Muscle layer of colon (tissue), 2 donors: ENCODE measurements around the gene HS3ST4.
"Not testable (repeated sequence)": the region's sequence is repeated elsewhere in the genome, so short reads cannot be mapped to it uniquely, and the experiment has no call there.

ENCODE experiments used
- H3K27ac ChIP-seq: one replicate; pipeline ENCODE4 v1.7.0; 2013; ENCODE audit warnings: low read depth, mild to moderate bottlenecking, low read length, moderate library complexity
- H3K27me3 ChIP-seq, 2 donors: one replicate each; pipeline ENCODE4 v1.7.0; 2013; ENCODE audit warnings: low read length in 2 of 2, mild to moderate bottlenecking in 2 of 2; ENCODE audit not compliant: insufficient read depth in 2 of 2, control insufficient read depth in 1 of 2
- H3K36me3 ChIP-seq: one replicate; pipeline ENCODE4 v1.7.0; 2013; ENCODE audit warnings: mild to moderate bottlenecking, low read length; ENCODE audit not compliant: insufficient read depth
- H3K4me1 ChIP-seq: one replicate; pipeline ENCODE4 v1.7.0; 2013; ENCODE audit warnings: mild to moderate bottlenecking, low read length; ENCODE audit not compliant: insufficient read depth
- H3K4me3 ChIP-seq, 2 donors: one replicate each; pipeline ENCODE4 v1.7.0; 2013; ENCODE audit warnings: low read length in 2 of 2, low read depth in 1 of 2, mild to moderate bottlenecking in 1 of 2, moderate library complexity in 1 of 2
- H3K9ac ChIP-seq: one replicate; pipeline ENCODE4 v1.7.0; 2013; ENCODE audit warnings: low read length
- H3K9me3 ChIP-seq: one replicate; pipeline ENCODE4 v1.7.0; 2013; ENCODE audit warnings: mild to moderate bottlenecking, low read length
- donor health status: abdominal sarcoma.
- donor health status: Adenocarcinoma of cecum.

Gene HS3ST4

GRCh38 chr16:26053889-26054288, 362.1 kb downstream of the HS3ST4 start:
- Histone ChIP-seq H3K9me3 (no peaks in the 10 kb centered on the region), H3K9ac (no peak overlapping the region), H3K27me3 (no peaks in the 10 kb centered on the region)

GRCh38 chr16:26058326-26058725, 366.6 kb downstream of the HS3ST4 start:
- no peak overlapping the region for H3K9ac ChIP-seq
- no peaks in the 10 kb centered on the region for H3K27me3 ChIP-seq
- H3K4me1 ChIP-seq = no peaks in the 10 kb centered on the region
- no peaks in the 10 kb centered on the region for H3K36me3 ChIP-seq
- no peaks in the 10 kb centered on the region for H3K9me3 ChIP-seq
- no peak overlapping the region for H3K27ac ChIP-seq
- no peak overlapping the region for H3K4me3 ChIP-seq

More at GRCh38 chr16:26053889-26054288, 362.1 kb downstream of the HS3ST4 start:
- H3K27ac ChIP-seq = no peak overlapping the region
- no peaks in the 10 kb centered on the region for H3K4me1 ChIP-seq
- no peaks in the 10 kb centered on the region for H3K36me3 ChIP-seq
- H3K4me3 ChIP-seq = no peak overlapping the region

DNA sequence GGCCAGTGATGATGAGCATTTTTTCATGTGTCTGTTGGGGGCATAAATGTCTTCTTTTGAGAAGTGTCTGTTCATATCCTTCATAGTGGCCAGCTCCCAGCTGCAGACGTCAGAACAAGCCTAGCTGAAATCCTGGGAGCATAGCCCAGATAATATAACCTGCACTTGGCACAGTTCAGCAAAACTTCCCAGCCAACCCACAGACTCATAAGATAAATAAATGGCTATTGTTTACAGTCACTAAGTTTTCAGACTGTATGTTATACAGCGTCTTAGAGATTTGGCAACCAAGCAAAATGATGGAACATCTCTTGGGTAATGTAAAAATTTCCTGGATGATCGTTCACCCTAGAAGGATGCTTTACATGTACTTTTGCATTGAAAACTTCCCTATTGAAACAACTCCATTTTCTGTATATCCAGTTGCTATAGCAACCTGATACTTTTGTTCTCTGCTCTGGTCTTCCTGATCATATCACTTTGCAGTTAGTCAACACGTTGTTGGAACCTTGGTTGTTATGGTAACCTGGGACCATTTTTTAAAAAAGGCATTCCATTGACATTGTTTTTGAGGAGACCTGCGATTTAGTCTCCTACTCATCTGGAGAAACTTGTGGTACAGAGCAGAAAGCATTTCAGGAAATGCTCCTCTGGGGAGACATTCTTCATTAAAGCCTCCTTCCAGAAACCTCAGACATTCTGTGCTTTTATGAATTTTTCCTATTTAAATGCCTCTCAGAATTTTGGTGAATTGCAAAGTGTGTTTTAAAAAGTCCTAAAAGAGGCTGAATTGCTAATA, 378.7 kb downstream of the HS3ST4 start:
- H3K9ac ChIP-seq = no peak overlapping the region
- H3K36me3 ChIP-seq = no peaks in the 10 kb centered on the region
- H3K4me1 ChIP-seq = peaks cover 5% of the 10 kb centered on the region
- no peak overlapping the region for H3K4me3 ChIP-seq
- no peaks in the 10 kb centered on the region for H3K27me3 ChIP-seq
- H3K9me3 ChIP-seq = no peaks in the 10 kb centered on the region
- H3K27ac ChIP-seq = no peak overlapping the region

DNA sequence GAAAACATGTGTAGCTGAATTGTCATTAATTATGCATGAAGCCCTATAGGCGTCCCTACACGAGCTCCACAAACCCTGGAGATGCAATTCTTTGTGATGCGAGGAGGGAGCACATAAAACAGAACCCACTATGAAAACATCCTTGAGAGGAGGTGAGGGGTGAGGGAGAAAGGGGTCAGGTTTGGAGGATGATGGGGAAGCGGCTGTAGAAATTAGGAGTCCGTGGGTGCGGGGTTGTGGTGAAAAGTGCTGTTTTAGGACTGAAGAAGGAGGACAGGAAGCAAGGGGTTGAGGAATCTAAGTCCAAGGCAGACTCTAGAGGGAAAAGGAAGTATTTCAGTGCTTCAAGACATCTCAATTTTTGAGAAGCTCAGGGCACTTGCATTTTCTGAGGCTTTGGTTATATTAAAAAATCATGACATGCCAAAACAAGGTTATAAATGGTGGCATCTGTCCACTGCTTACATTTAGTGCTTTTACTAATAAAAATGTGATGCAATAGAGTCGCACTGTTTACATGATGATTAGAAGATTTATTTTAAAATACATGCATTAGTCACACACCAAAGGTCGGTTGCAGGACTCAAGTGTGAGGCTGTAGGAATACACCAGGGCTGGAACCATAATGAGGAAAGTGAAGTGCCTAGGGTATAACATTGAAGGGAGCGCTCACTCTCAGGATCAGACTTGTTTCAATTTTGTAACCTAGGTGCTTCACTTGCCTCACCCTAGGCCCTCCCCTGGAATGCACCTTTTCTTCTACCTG, 379.5 kb downstream of the HS3ST4 start:
- Histone ChIP-seq H3K9me3 (no peaks in the 10 kb centered on the region), H3K4me3 (no peak overlapping the region), H3K36me3 (no peaks in the 10 kb centered on the region), H3K9ac (no peak overlapping the region), H3K4me1 (peaks cover 5% of the 10 kb centered on the region), H3K27me3 (no peaks in the 10 kb centered on the region), H3K27ac (no peak overlapping the region)

DNA sequence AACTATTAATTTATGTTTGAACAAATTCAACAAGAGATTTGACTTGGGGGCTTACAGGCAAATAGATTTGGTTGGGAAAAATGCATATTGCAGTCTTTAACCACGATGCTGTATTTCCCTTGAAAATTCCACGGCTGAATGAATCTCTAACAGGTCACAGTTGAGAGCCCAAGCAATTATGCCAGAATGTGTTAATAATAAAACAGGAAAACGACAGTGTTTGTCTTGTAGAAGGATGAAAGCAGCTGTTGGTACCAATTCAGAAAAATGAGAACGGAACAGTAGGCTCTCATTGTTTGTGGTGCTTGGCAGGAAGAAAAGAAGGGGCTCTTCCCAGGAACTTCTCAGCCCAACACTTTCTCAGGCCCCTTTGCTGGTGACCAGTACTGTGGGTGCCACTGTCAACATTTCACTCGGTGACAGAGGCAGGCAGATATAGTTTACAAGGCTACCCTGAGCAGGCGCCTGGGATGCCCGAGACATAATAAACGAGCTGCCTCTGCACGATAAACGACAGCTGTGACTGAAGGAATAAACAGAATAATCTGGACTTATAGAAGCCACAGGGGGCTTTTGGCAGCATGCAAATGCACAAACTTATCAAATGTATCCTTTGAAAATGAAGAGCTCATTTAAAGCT, 387.1 kb downstream of the HS3ST4 start:
- no peak overlapping the region for H3K9ac ChIP-seq
- no peaks in the 10 kb centered on the region for H3K36me3 ChIP-seq
- no peak overlapping the region for H3K27ac ChIP-seq
- H3K9me3 ChIP-seq = no peaks in the 10 kb centered on the region
- no peak overlapping the region for H3K4me3 ChIP-seq
- no peaks in the 10 kb centered on the region for H3K27me3 ChIP-seq
- no peaks in the 10 kb centered on the region for H3K4me1 ChIP-seq

GRCh38 chr16:26087091-26087490, 395.3 kb downstream of the HS3ST4 start:
- H3K27ac ChIP-seq = no peak overlapping the region
- H3K4me3 ChIP-seq = no peak overlapping the region
- no peaks in the 10 kb centered on the region for H3K27me3 ChIP-seq
- H3K9ac ChIP-seq = no peak overlapping the region
- no peaks in the 10 kb centered on the region for H3K36me3 ChIP-seq
- H3K4me1 ChIP-seq = no peaks in the 10 kb centered on the region
- no peaks in the 10 kb centered on the region for H3K9me3 ChIP-seq

DNA sequence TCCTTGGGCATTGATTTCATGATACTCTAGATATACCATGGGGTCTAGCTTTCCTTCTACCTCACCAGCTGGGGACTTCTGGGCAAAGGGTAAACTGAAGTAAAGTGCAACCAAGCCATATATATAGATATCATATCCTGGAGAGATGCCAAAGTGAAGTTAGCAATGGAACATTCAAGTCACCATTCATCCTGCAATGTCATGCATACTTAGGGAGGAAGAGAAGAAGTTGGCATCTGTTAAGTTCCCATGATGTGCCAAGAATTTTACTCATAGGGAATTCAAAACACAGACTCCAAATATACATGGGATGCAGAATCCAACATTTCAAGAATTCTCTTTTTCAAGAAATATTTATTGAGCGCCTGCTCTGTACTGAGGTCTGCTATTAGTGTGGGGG, 399.8 kb downstream of the HS3ST4 start:
- H3K27ac ChIP-seq = no peak overlapping the region
- no peaks in the 10 kb centered on the region for H3K36me3 ChIP-seq
- H3K9me3 ChIP-seq = no peaks in the 10 kb centered on the region
- H3K27me3 ChIP-seq = no peaks in the 10 kb centered on the region
- H3K9ac ChIP-seq = no peak overlapping the region
- no peaks in the 10 kb centered on the region for H3K4me1 ChIP-seq
- no peak overlapping the region for H3K4me3 ChIP-seq

DNA sequence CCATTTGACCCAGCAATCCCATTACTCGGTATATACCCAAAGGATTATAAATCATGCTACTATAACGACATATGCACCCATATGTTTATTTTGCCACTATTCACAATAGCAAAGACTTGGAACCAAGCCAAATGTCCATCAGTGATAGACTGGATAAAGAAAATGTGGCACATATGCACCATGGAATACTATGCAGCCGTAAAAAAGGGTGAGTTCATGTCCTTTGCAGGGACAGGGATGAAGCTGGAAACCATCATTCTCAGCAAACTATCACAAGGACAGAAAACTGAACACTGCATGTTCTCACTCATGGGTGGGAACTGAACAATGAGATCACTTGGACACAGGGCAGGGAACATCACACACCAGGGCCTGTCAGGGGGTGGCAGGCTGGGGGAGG, 406.4 kb downstream of the HS3ST4 start:
- not testable (repeated sequence) for H3K27me3 ChIP-seq, H3K9me3 ChIP-seq, H3K27ac ChIP-seq, H3K9ac ChIP-seq, H3K4me3 ChIP-seq, H3K4me1 ChIP-seq, H3K36me3 ChIP-seq

GRCh38 chr16:26102369-26102768, 410.6 kb downstream of the HS3ST4 start:
- Histone ChIP-seq H3K9ac (no peak overlapping the region), H3K27ac (no peak overlapping the region), H3K4me1 (no peaks in the 10 kb centered on the region), H3K4me3 (no peak overlapping the region), H3K36me3 (no peaks in the 10 kb centered on the region), H3K27me3 (no peaks in the 10 kb centered on the region), H3K9me3 (no peaks in the 10 kb centered on the region)

DNA sequence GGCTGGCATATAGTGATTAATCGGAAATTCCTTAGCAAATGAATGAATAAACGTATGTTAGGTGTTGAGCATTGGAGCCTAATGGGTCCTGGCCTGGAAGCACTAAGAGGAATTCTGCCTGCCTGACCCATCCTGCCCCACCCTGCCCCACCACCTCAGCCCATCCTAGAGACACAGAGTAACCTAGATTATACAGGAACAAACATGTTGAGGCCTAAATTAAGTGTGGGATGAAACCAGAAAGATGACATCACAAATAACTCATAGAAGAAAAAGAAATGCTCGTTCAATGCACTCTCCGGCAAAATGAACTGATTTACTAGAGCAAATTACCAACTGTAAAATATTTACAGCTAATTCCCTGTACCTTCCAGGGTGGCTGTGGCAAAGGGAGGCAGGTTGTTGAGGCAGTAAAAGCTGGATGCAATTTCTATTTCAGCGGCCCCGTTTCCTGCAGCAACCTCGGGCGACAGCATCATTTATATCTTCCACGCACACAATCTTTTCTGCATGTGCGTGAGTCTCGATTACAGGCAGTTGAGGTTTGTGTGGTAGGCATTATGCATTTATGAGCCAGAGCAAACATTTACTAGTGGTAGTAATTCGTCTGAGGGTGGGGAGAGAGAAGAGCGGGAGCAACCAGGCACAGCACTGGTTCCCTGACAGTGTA, 417.2 kb downstream of the HS3ST4 start:
- H3K36me3 ChIP-seq = no peaks in the 10 kb centered on the region
- no peaks in the 10 kb centered on the region for H3K9me3 ChIP-seq
- H3K9ac ChIP-seq = no peak overlapping the region
- no peak overlapping the region for H3K4me3 ChIP-seq
- H3K4me1 ChIP-seq = no peaks in the 10 kb centered on the region
- H3K27ac ChIP-seq = no peak overlapping the region
- H3K27me3 ChIP-seq = no peaks in the 10 kb centered on the region

DNA sequence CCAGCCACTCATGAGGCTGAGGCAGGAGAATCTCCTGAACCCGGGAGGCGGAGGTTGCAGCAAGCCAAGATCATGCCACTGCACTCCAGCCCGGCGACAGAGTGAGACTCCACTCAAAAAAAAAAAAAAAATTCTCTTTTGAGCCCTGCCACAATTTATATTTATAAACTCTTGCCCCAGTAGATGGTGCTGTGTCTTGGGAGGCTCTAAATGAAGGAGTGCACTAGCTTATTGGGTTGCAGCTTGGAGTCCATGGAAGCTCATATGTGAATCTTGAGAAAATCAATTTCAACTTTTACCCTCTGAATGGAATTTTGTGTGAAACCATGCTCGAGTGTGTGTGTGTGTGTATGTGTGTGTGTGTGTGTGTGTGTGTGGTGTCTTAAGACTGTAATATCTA, 420.1 kb downstream of the HS3ST4 start:
- Histone ChIP-seq H3K36me3 (no peaks in the 10 kb centered on the region), H3K9me3 (no peaks in the 10 kb centered on the region), H3K4me3 (no peak overlapping the region), H3K4me1 (no peaks in the 10 kb centered on the region), H3K9ac (no peak overlapping the region), H3K27me3 (no peaks in the 10 kb centered on the region), H3K27ac (no peak overlapping the region)
